H1 (cell line): ENCODE measurements around the gene OR2Y1. TPM values are rescaled to one million over a fixed set of nuclear protein-coding genes. Genes with fewer than 3 reads are reported as not detected.

ENCODE experiments used
- CTCF ChIA-PET: fragments of 300-600 bp; sonication (Branson Sonifier 250); formaldehyde crosslinking; loops from one replicate; lab custom pipeline; 2021; ENCODE audit not compliant: partially characterized antibody; lab: Charles Lee
- POLR2A ChIA-PET: fragments of 300-600 bp; sonication (Branson Sonifier 250); formaldehyde crosslinking; loops from one replicate; lab custom pipeline; 2021; ENCODE audit warnings: inconsistent platforms; ENCODE audit not compliant: partially characterized antibody; lab: Charles Lee
- DNase-seq, 2 experiments: peaks; one replicate each; pipeline versions ENCODE4 v3.0.0 to v3.0.0-alpha.2; 2010 to 2022; ENCODE audit warnings: low spot score in 2 of 2, low read depth in 1 of 2, mixed read lengths in 1 of 2
- FAIRE-seq: peaks from 2 replicates; lab custom pipeline; 2011; peaks lifted over from hg19 to GRCh38; lab: Jason Lieb, UNC
- H2AFZ ChIP-seq: 2 replicates; pipeline ENCODE4 v1.8.1; 2012; ENCODE audit warnings: low read length, inconsistent platforms
- H2AK5ac ChIP-seq: 2 replicates; pipeline ENCODE4 v1.6.1; 2013; ENCODE audit warnings: low read depth, low read length
- H2BK120ac ChIP-seq: replicated peaks from 2 replicates; pipeline ENCODE3; 2013; ENCODE audit warnings: low read depth, low read length, inconsistent platforms
- H2BK12ac ChIP-seq: 2 replicates; pipeline ENCODE4 v1.6.1; 2013; ENCODE audit warnings: low read depth, low read length
- H2BK15ac ChIP-seq: 2 replicates; pipeline ENCODE4 v1.6.1; 2013; ENCODE audit warnings: low read length
- H2BK20ac ChIP-seq: 2 replicates; pipeline ENCODE4 v1.6.1; 2013; ENCODE audit warnings: low read length
- H2BK5ac ChIP-seq: 2 replicates; pipeline ENCODE4 v1.6.1; 2013; ENCODE audit warnings: low read depth, low read length
- H3K14ac ChIP-seq: 2 replicates; pipeline ENCODE4 v1.6.1; 2013; ENCODE audit warnings: inconsistent platforms; ENCODE audit not compliant: insufficient read length
- H3K18ac ChIP-seq: 2 replicates; pipeline ENCODE4 v1.6.1; 2013; ENCODE audit warnings: low read length; ENCODE audit errors: extremely low read depth
- H3K23ac ChIP-seq: 2 replicates; pipeline ENCODE4 v1.6.1; 2013; ENCODE audit warnings: inconsistent platforms; ENCODE audit not compliant: insufficient read length
- H3K23me2 ChIP-seq: 2 replicates; pipeline ENCODE4 v1.6.1; 2013; ENCODE audit warnings: low read depth, low read length
- H3K27ac ChIP-seq: 2 replicates; pipeline ENCODE4 v1.6.1; 2011; ENCODE audit warnings: low read depth, low read length, inconsistent platforms
- H3K27me3 ChIP-seq, 4 experiments: replicated peaks in 1 of 4; 1 replicate in 1 of 4; 2 replicates in 3 of 4; pipeline versions ENCODE4 v1.6.1 to v1.8.1; 2011 to 2013; ENCODE audit warnings: low read length in 3 of 4, mild to moderate bottlenecking in 3 of 4, inconsistent platforms in 2 of 4, mixed read lengths in 2 of 4, moderate library complexity in 1 of 4; ENCODE audit not compliant: control insufficient read depth in 3 of 4, insufficient read depth in 3 of 4; ENCODE audit errors: extremely low read depth in 1 of 4
- H3K36me3 ChIP-seq, 4 experiments: 2 replicates each; pipeline versions ENCODE4 v1.6.1 to v1.8.1; 2011 to 2013; ENCODE audit warnings: mild to moderate bottlenecking in 4 of 4, low read length in 3 of 4, moderate library complexity in 2 of 4, control low read depth in 1 of 4, inconsistent platforms in 1 of 4; ENCODE audit not compliant: insufficient read depth in 4 of 4, control insufficient read depth in 2 of 4
- H3K4ac ChIP-seq: replicated peaks from 2 replicates; pipeline ENCODE3; 2013; ENCODE audit warnings: low read length, low read depth, mixed read lengths, inconsistent platforms; ENCODE audit not compliant: insufficient read length
- H3K4me1 ChIP-seq, 4 experiments: replicated peaks in 1 of 4; 1 replicate in 1 of 4; 2 replicates in 3 of 4; pipeline versions ENCODE4 v1.6.1 to v1.8.1; 2011 to 2013; ENCODE audit warnings: low read length in 3 of 4, inconsistent platforms in 2 of 4, mixed read lengths in 1 of 4; ENCODE audit not compliant: insufficient read depth in 4 of 4, control insufficient read depth in 3 of 4
- H3K4me2 ChIP-seq, 2 experiments: 2 replicates each; pipeline versions ENCODE4 v1.6.1 to v1.8.1; 2011 to 2013; ENCODE audit warnings: low read depth in 2 of 2, low read length in 2 of 2, control low read depth in 1 of 2, inconsistent platforms in 1 of 2, mild to moderate bottlenecking in 1 of 2; ENCODE audit not compliant: insufficient read depth in 1 of 2
- H3K4me3 ChIP-seq, 4 experiments: fragments of 200-600, 300-600 bp in 1 of 4; sonication (generic), shearing (Covaris generic), sonication (Bioruptor Twin) in 1 of 4; 2 replicates each; pipeline versions ENCODE4 v1.5.1 to v1.8.1; 2011 to 2016; ENCODE audit warnings: low read length in 4 of 4, low read depth in 3 of 4, control low read depth in 2 of 4, inconsistent platforms in 2 of 4, mild to moderate bottlenecking in 2 of 4, mixed read lengths in 1 of 4, moderate library complexity in 1 of 4; ENCODE audit not compliant: insufficient read depth in 2 of 4; ENCODE audit errors: extremely low read depth in 1 of 4
- H3K56ac ChIP-seq: replicated peaks from 2 replicates; pipeline ENCODE3; 2013; ENCODE audit warnings: low read depth, mild to moderate bottlenecking, mixed read lengths, low read length, inconsistent platforms; ENCODE audit not compliant: insufficient read length
- H3K79me1 ChIP-seq: 2 replicates; pipeline ENCODE4 v1.6.1; 2013; ENCODE audit warnings: low read depth, low read length, control low read depth
- H3K79me2 ChIP-seq, 2 experiments: 2 replicates each; pipeline versions ENCODE4 v1.6.1 to v1.8.1; 2012 to 2013; ENCODE audit warnings: low read length in 2 of 2, mild to moderate bottlenecking in 2 of 2, inconsistent platforms in 1 of 2; ENCODE audit not compliant: insufficient read depth in 2 of 2, control insufficient read depth in 1 of 2
- H3K9ac ChIP-seq, 4 experiments: replicated peaks in 1 of 4; 1 replicate in 1 of 4; 2 replicates in 3 of 4; pipeline versions ENCODE4 v1.6.1 to v1.8.1; 2011 to 2013; ENCODE audit warnings: low read depth in 3 of 4, low read length in 3 of 4, control low read depth in 2 of 4, mild to moderate bottlenecking in 2 of 4, moderate library complexity in 2 of 4, inconsistent platforms in 1 of 4; ENCODE audit errors: extremely low read depth in 1 of 4
- H3K9me3 ChIP-seq, 2 experiments: 2 replicates each; pipeline versions ENCODE4 v1.6.1 to v1.8.1; 2012 to 2013; ENCODE audit warnings: mild to moderate bottlenecking in 2 of 2, moderate library complexity in 2 of 2, control low read depth in 1 of 2, inconsistent platforms in 1 of 2, low read depth in 1 of 2, low read length in 1 of 2, mixed read lengths in 1 of 2; ENCODE audit not compliant: insufficient read depth in 2 of 2
- H4K20me1 ChIP-seq, 2 experiments: replicated peaks in 1 of 2; 2 replicates each; pipeline versions ENCODE3 to v1.8.1; 2011 to 2013; ENCODE audit warnings: inconsistent platforms in 2 of 2, low read length in 2 of 2, mild to moderate bottlenecking in 1 of 2; ENCODE audit not compliant: insufficient read depth in 2 of 2, control insufficient read depth in 1 of 2
- H4K5ac ChIP-seq: 2 replicates; pipeline ENCODE4 v1.6.1; 2013; ENCODE audit warnings: low read length, low read depth, mixed read lengths, inconsistent platforms; ENCODE audit not compliant: insufficient read length
- H4K8ac ChIP-seq: 2 replicates; pipeline ENCODE4 v1.8.0; 2013; ENCODE audit warnings: mild to moderate bottlenecking, moderate library complexity, low read length, inconsistent platforms; ENCODE audit not compliant: insufficient read depth; ENCODE audit errors: extremely low read depth
- H4K91ac ChIP-seq: replicated peaks from 2 replicates; pipeline ENCODE3; 2013; ENCODE audit warnings: low read length, mixed read lengths, inconsistent platforms; ENCODE audit not compliant: insufficient read length
- CBX5 ChIP-seq: fragments of 300-800, 300-1000 bp; sonication (generic); IDR thresholded peaks from 2 replicates; pipeline ENCODE4 v1.7.1; 2016; ENCODE audit warnings: antibody characterized with exemption, low read length, low read depth
- CBX8 ChIP-seq: fragments of 300-800, 300-1000 bp; sonication (generic); IDR thresholded peaks from 2 replicates; pipeline ENCODE4 v1.7.1; 2016; ENCODE audit warnings: low read depth, low read length, borderline replicate concordance
- CEBPB ChIP-seq: IDR thresholded peaks from 2 replicates; pipeline ENCODE4 v1.6.1; 2012; ENCODE audit warnings: low read depth, low read length
- CREB1 ChIP-seq: IDR thresholded peaks from 2 replicates; pipeline ENCODE4 v1.6.1; 2012; ENCODE audit warnings: inconsistent platforms
- JUN ChIP-seq: IDR thresholded peaks from 2 replicates; pipeline ENCODE4 v1.6.1; 2011; ENCODE audit warnings: low read depth, mild to moderate bottlenecking, improper control_type of control experiment, low read length
- KDM1A ChIP-seq: fragments of 200-600, 300-600 bp; sonication (generic); IDR thresholded peaks from 2 replicates; pipeline ENCODE4 v1.7.1; 2016; ENCODE audit warnings: mild to moderate bottlenecking, low read length, borderline replicate concordance
- POLR2A ChIP-seq, 2 experiments: IDR thresholded peaks; 1 replicate in 1 of 2; 2 replicates in 1 of 2; pipeline ENCODE4 v1.6.1; 2011; ENCODE audit warnings: low read depth in 2 of 2, low read length in 2 of 2, mild to moderate bottlenecking in 2 of 2; ENCODE audit errors: control extremely low read depth in 1 of 2
- POU5F1 ChIP-seq: IDR thresholded peaks from 2 replicates; pipeline ENCODE4 v1.6.1; 2011; ENCODE audit warnings: low read depth, mild to moderate bottlenecking, low read length, moderate library complexity
- SIN3A ChIP-seq, 2 experiments: IDR thresholded peaks in 1 of 2; conservative IDR thresholded peaks in 1 of 2; 2 replicates each; pipeline ENCODE4 v1.6.1; 2011 to 2012; ENCODE audit warnings: low read length in 2 of 2, improper control_type of control experiment in 1 of 2, low read depth in 1 of 2, mild to moderate bottlenecking in 1 of 2
- ZNF274 ChIP-seq: IDR thresholded peaks from 2 replicates; pipeline ENCODE4 v1.7.0; 2012; ENCODE audit warnings: low read length, borderline replicate concordance; ENCODE audit errors: extremely low read depth
- WGBS, 2 experiments: shearing (Covaris generic) in 1 of 2; methylation state at CpG; one replicate each; pipeline versions ENCODE4 v1.1.6 to v1.1.7; 2013 to 2015; ENCODE audit warnings: low lambda C conversion rate in 2 of 2, mixed read lengths in 2 of 2, inconsistent platforms in 1 of 2, low coverage in 1 of 2, missing lambda C conversion rate in 1 of 2; ENCODE audit not compliant: insufficient replicate concordance in 2 of 2, insufficient coverage in 1 of 2, insufficient read length in 1 of 2; ENCODE audit errors: extremely low coverage in 1 of 2, missing lambda C conversion rate in 1 of 2; 5-methylcytosine and 5-hydroxymethylcytosine counted together
- polyA plus RNA-seq, 7 experiments: library from polyadenylated mRNA; depleted of rRNA in 3 of 7; stranded (reverse) in 5 of 7; unstranded in 2 of 7; fragments of >200 nt in 5 of 7; fragments of 200-250 nt in 2 of 7; gene quantifications; 1 replicate in 5 of 7; 2 replicates in 1 of 7; 4 replicates in 1 of 7; pipeline versions ENCODE4 v1.2.1 to v1.2.3, GENCODE V29; 2011 to 2013; ENCODE audit warnings: missing spikeins in 2 of 7, mixed read lengths in 2 of 7
- total RNA-seq: library from RNA; stranded (reverse); fragmentation: NEBNext Ultra II Directional; extraction: Animal tissue kit (Norgen Biotek cat#: 25700); gene quantifications from 2 replicates; pipeline ENCODE4 v1.2.1, GENCODE V29; 2021
- TF ChIP-seq, protein P1 (sequence below), 3 experiments: IDR thresholded peaks; 1 replicate in 2 of 3; 2 replicates in 1 of 3; pipeline versions ENCODE4 v1.5.1 to v1.6.1; 2011; ENCODE audit warnings: low read length in 3 of 3, mild to moderate bottlenecking in 3 of 3, inconsistent platforms in 2 of 3, low read depth in 1 of 3, moderate library complexity in 1 of 3; ENCODE audit not compliant: insufficient read depth in 1 of 3; ENCODE audit errors: control extremely low read depth in 1 of 3
- TF ChIP-seq, protein P2 (sequence below): IDR thresholded peaks from 2 replicates; pipeline ENCODE4 v1.6.1; 2012; ENCODE audit warnings: inconsistent platforms

OR2Y1 gene
- total and polyA plus RNA-seq, 2 of the 8 experiments (the other 6 are each of a cell fraction or from before 2014, with no cell fraction given) = not detected

DNA sequence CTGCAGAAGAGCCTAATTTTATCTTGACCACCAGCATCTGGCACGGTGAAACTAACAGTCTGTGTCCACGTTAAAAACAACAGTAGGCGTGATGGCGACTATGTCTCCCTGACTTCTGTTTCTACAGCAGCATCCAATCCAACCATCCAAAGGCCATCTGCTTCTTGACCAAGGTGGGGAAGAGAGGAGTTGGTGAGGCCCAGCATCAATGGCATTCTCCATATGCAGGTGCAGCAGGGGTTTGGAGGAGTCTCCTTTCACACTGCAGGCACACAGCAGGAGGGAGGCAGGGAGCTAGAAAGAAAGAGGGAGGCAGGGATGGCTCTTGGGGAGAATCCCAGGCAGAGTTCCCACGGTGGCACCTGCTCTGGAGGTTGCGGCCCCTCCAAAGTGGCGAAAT is 35.8 kb upstream of the OR2Y1 start:
- no peak overlapping the region for H2BK20ac ChIP-seq
- H4K20me1 ChIP-seq = no peaks in the 10 kb centered on the region
- no peaks in the 10 kb centered on the region for H3K27me3 ChIP-seq
- no peak overlapping the region for H2BK5ac ChIP-seq
- H2BK12ac ChIP-seq = no peak overlapping the region
- H3K79me1 ChIP-seq = no peaks in the 10 kb centered on the region
- no peak overlapping the region for H3K4me3 ChIP-seq
- H3K36me3 ChIP-seq = no peaks in the 10 kb centered on the region; a peak in 1 of 8 replicates
- 87% methylated on average over 7 of the region's 7 CpGs; no CpG with 5 or more reads in 1 of the 2 experiments for WGBS, 2 experiments
- no peak overlapping the region for H4K91ac ChIP-seq
- H3K14ac ChIP-seq = no peak overlapping the region
- H4K5ac ChIP-seq = no peak overlapping the region
- DNase-seq = no peak
- H3K18ac ChIP-seq = no peak overlapping the region
- H2AFZ ChIP-seq = no peak overlapping the region
- no peak overlapping the region for H3K9ac ChIP-seq
- no peak overlapping the region; the same call in 1 of the 2 replicates for H4K8ac ChIP-seq
- no peaks in the 10 kb centered on the region for H3K79me2 ChIP-seq
- no peaks in the 10 kb centered on the region for H3K4me1 ChIP-seq
- H3K27ac ChIP-seq = no peak overlapping the region
- no peak overlapping the region for H3K4me2 ChIP-seq
- no peak overlapping the region for H3K23ac ChIP-seq
- no peak overlapping the region for H3K56ac ChIP-seq
- no peaks in the 10 kb centered on the region; the same call in 1 of the 2 replicates for H3K23me2 ChIP-seq
- CTCF ChIA-PET = interaction anchor here (1.6 kb wide), 1 partner anchor 8 kb away, joined by 6 read pairs; no protein-coding TSS in a partner anchor
- POLR2A ChIA-PET = no interaction called here
- FAIRE-seq = no peak
- no peak overlapping the region for H2BK120ac ChIP-seq
- H3K9me3 ChIP-seq = peaks cover 6 to 11% of the 10 kb centered on the region in 2 experiments; a peak in 3 of 4 replicates
- no peak overlapping the region for H3K4ac ChIP-seq
- H2BK15ac ChIP-seq = no peak overlapping the region
- H2AK5ac ChIP-seq = no peak overlapping the region
- TF ChIP-seq POU5F1 = no peak
- TF ChIP-seq, protein P1, sequence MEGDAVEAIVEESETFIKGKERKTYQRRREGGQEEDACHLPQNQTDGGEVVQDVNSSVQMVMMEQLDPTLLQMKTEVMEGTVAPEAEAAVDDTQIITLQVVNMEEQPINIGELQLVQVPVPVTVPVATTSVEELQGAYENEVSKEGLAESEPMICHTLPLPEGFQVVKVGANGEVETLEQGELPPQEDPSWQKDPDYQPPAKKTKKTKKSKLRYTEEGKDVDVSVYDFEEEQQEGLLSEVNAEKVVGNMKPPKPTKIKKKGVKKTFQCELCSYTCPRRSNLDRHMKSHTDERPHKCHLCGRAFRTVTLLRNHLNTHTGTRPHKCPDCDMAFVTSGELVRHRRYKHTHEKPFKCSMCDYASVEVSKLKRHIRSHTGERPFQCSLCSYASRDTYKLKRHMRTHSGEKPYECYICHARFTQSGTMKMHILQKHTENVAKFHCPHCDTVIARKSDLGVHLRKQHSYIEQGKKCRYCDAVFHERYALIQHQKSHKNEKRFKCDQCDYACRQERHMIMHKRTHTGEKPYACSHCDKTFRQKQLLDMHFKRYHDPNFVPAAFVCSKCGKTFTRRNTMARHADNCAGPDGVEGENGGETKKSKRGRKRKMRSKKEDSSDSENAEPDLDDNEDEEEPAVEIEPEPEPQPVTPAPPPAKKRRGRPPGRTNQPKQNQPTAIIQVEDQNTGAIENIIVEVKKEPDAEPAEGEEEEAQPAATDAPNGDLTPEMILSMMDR (IDR thresholded peaks at IDR 0.05; ENCODE audit: control extremely low read depth in 1 of 3, insufficient read depth in 1 of 3, low read depth in 1 of 3, low read length in 3 of 3) = no peak
- TF ChIP-seq, protein P2, sequence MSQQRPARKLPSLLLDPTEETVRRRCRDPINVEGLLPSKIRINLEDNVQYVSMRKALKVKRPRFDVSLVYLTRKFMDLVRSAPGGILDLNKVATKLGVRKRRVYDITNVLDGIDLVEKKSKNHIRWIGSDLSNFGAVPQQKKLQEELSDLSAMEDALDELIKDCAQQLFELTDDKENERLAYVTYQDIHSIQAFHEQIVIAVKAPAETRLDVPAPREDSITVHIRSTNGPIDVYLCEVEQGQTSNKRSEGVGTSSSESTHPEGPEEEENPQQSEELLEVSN = no peak
- TF ChIP-seq CEBPB = no peak
- TF ChIP-seq CBX8 = no peak
- no peak for TF ChIP-seq CREB1
- TF ChIP-seq CBX5 = no peak
- TF ChIP-seq ZNF274 = no peak
- TF ChIP-seq SIN3A (conservative IDR thresholded peaks at IDR 0.05 in 1 of 2, IDR thresholded peaks at IDR 0.05 in 1 of 2; ENCODE audit: low read depth in 1 of 2, low read length in 2 of 2) = no peak
- no peak for TF ChIP-seq KDM1A
- no peak for TF ChIP-seq POLR2A (IDR thresholded peaks at IDR 0.05; ENCODE audit: control extremely low read depth in 1 of 2, low read depth in 2 of 2, low read length in 2 of 2)
- TF ChIP-seq JUN = no peak
